Stomach (tissue), 9 donors: ENCODE results near the gene FOXJ3. TPM values are rescaled to one million over a fixed set of nuclear protein-coding genes. Genes with fewer than 3 reads are reported as not detected.

Source experiments
- DNase-seq, 2 donors: peaks; one replicate each; pipeline versions ENCODE4 v3.0.0 to v3.0.0-alpha.2; 2013 to 2019
- H3K27ac ChIP-seq, 5 donors: fragments of 200-600 bp in 4 of 5; sonication (generic) in 4 of 5; one replicate each; pipeline ENCODE4 v1.5.1; 2013 to 2019; ENCODE audit warnings: mild to moderate bottlenecking in 1 of 5, moderate library complexity in 1 of 5
- H3K27me3 ChIP-seq, 3 donors: fragments of 200-600 bp; sonication (generic); one replicate each; pipeline ENCODE4 v1.5.1; 2017 to 2019; ENCODE audit warnings: mixed run types in 1 of 3
- H3K36me3 ChIP-seq, 4 donors: fragments of 200-600 bp; sonication (generic); 1 replicate in 3 of 4; 2 replicates in 1 of 4; pipeline ENCODE4 v1.5.1; 2016 to 2019
- H3K4me1 ChIP-seq, 4 donors: fragments of 200-600 bp; sonication (generic); one replicate each; pipeline ENCODE4 v1.5.1; 2016 to 2019
- H3K4me3 ChIP-seq, 4 donors: fragments of 200-600 bp; sonication (generic) in 3 of 4; one replicate each; pipeline ENCODE4 v1.5.1; 2016 to 2019; ENCODE audit warnings: mild to moderate bottlenecking in 1 of 4
- H3K9me3 ChIP-seq, 4 donors: fragments of 200-600 bp; sonication (generic); one replicate each; pipeline ENCODE4 v1.5.1; 2016 to 2019
- EP300 ChIP-seq: sonication (generic); formaldehyde crosslinking; IDR thresholded peaks from one replicate; pipeline ENCODE4 v1.6.1; 2017; ENCODE audit warnings: antibody characterized with exemption
- POLR2A ChIP-seq, 4 donors: fragments of 450-650 bp; IDR thresholded peaks; one replicate each; pipeline ENCODE4 v1.6.1; 2016; ENCODE audit warnings: antibody characterized with exemption in 4 of 4, control low read depth in 2 of 4, mild to moderate bottlenecking in 1 of 4, moderate library complexity in 1 of 4
- POLR2AphosphoS5 ChIP-seq, 3 donors: sonication (generic); formaldehyde crosslinking; IDR thresholded peaks; one replicate each; pipeline ENCODE4 v1.6.1; 2016; ENCODE audit warnings: antibody characterized with exemption in 3 of 3
- WGBS, 5 donors: extraction: QIAGEN DNeasy Blood & Tissue Kit in 3 of 5; methylation state at CpG; one replicate each; pipeline versions ENCODE4 v1.1.5 to v1.1.7; 2013 to 2018; 5-methylcytosine and 5-hydroxymethylcytosine counted together
- intact Hi-C: fragments of 100-400 bp; cut with DNase I; formaldehyde crosslinking; loops from one replicate; pipeline ENCODE4 v1.15.1; 2023; ENCODE audit warnings: low total_unique reads
- polyA plus RNA-seq, 3 donors: library from polyadenylated mRNA; stranded (reverse); fragments of 200-250 nt; gene quantifications; one replicate each; pipeline ENCODE4 v1.2.3, GENCODE V29; 2013
- total RNA-seq, 5 donors: library from RNA; depleted of rRNA; stranded (reverse); fragments of >200 nt; gene quantifications; one replicate each; pipeline versions ENCODE4 v1.1.0 to v1.2.3, GENCODE V29; 2014 to 2016
- TF ChIP-seq, protein P1 (sequence below), 7 experiments: fragments of 450-650 bp in 4 of 7; fragments of 200-600 bp in 3 of 7; sonication (generic) in 3 of 7; IDR thresholded peaks; one replicate each; pipeline ENCODE4 v1.5.1; 2016 to 2019; ENCODE audit warnings: antibody characterized with exemption in 7 of 7, control low read depth in 2 of 7, mild to moderate bottlenecking in 1 of 7
- donor health status: healthy with polysubstance abuse.
- donor health status: Bipolar disorder and iron deficiency.
- donor health status: healthy.

Gene FOXJ3
- total and polyA plus RNA-seq, 8 donors: 8.3 to 57.3 (median 12.3) TPM

DNA sequence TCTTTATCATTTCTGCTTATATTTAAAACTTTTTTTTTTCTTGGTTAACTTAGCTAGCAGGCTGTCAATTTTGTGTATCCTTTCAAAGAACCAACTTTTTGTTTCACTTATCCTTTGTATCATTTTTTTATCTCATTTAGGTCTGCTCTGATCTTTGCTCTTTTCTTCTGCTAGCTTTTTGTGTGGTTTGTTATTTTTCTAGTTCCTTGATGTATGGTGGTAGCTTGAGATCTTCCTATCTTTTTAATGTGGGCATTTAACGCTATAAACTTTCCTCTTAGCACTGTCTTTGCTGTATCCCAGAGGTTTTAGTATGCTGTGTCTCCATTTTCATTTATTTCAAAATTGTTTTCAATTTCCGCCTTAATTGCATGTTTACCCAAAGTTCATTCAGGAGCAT lies 36.5 kb downstream of the FOXJ3 start:
- Histone ChIP-seq H3K4me1 (no peaks in the 10 kb centered on the region), H3K4me3 (no peak overlapping the region), H3K36me3 (peaks cover 0 to 11% (median 3%) of the 10 kb centered on the region in 4 donors), H3K27ac (no peak overlapping the region), H3K27me3 (no peaks in the 10 kb centered on the region), H3K9me3 (no peaks in the 10 kb centered on the region)
- no peak for DNase-seq
- no peak for TF ChIP-seq POLR2A (IDR thresholded peaks at IDR 0.05)
- TF ChIP-seq, protein P1, sequence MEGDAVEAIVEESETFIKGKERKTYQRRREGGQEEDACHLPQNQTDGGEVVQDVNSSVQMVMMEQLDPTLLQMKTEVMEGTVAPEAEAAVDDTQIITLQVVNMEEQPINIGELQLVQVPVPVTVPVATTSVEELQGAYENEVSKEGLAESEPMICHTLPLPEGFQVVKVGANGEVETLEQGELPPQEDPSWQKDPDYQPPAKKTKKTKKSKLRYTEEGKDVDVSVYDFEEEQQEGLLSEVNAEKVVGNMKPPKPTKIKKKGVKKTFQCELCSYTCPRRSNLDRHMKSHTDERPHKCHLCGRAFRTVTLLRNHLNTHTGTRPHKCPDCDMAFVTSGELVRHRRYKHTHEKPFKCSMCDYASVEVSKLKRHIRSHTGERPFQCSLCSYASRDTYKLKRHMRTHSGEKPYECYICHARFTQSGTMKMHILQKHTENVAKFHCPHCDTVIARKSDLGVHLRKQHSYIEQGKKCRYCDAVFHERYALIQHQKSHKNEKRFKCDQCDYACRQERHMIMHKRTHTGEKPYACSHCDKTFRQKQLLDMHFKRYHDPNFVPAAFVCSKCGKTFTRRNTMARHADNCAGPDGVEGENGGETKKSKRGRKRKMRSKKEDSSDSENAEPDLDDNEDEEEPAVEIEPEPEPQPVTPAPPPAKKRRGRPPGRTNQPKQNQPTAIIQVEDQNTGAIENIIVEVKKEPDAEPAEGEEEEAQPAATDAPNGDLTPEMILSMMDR (IDR thresholded peaks at IDR 0.05): no peak
- no peak for TF ChIP-seq POLR2AphosphoS5 (IDR thresholded peaks at IDR 0.05)
- TF ChIP-seq EP300: no peak
- intact Hi-C loops: no loop called here
- WGBS, 5 donors: 93 to 97% (median 95%) methylated on average over 2 of the region's 2 CpGs

- no peaks in the 10 kb centered on the region for H3K9me3 ChIP-seq
- 98 to 99% (median 98%) methylated on average over 5 of the region's 5 CpGs for WGBS, 5 donors
- no peak for DNase-seq
- H3K36me3 ChIP-seq: no peaks in the 10 kb centered on the region
- H3K27me3 ChIP-seq: no peaks in the 10 kb centered on the region
- no peaks in the 10 kb centered on the region for H3K4me1 ChIP-seq
- TF ChIP-seq POLR2A (IDR thresholded peaks at IDR 0.05): no peak
- no peak for TF ChIP-seq POLR2AphosphoS5 (IDR thresholded peaks at IDR 0.05)
- TF ChIP-seq, protein P1 (IDR thresholded peaks at IDR 0.05): no peak
- TF ChIP-seq EP300: no peak
- no peak overlapping the region for H3K4me3 ChIP-seq
- H3K27ac ChIP-seq: no peak overlapping the region
- intact Hi-C loops: no loop called here
These were observed 39.2 kb downstream of the FOXJ3 start for GRCh38 chr1:42295816-42296215.

- H3K4me3 ChIP-seq: no peak overlapping the region
- TF ChIP-seq EP300 (no peak), POLR2AphosphoS5 (IDR thresholded peaks at IDR 0.05) (no peak), POLR2A (IDR thresholded peaks at IDR 0.05) (no peak)
- TF ChIP-seq, protein P1 (IDR thresholded peaks at IDR 0.05): no peak
- 78 to 88% (median 81%) methylated on average over 2 of the region's 2 CpGs for WGBS, 5 donors
- no peaks in the 10 kb centered on the region for H3K27me3 ChIP-seq
- no peaks in the 10 kb centered on the region for H3K36me3 ChIP-seq
- H3K4me1 ChIP-seq: peaks cover 0 to 6% (median 3%) of the 10 kb centered on the region in 4 donors
- H3K27ac ChIP-seq: no peak overlapping the region
- intact Hi-C loops: no loop called here
- H3K9me3 ChIP-seq: no peaks in the 10 kb centered on the region
- no peak for DNase-seq
These were observed 44.9 kb downstream of the FOXJ3 start for GRCh38 chr1:42290130-42290529.

DNA sequence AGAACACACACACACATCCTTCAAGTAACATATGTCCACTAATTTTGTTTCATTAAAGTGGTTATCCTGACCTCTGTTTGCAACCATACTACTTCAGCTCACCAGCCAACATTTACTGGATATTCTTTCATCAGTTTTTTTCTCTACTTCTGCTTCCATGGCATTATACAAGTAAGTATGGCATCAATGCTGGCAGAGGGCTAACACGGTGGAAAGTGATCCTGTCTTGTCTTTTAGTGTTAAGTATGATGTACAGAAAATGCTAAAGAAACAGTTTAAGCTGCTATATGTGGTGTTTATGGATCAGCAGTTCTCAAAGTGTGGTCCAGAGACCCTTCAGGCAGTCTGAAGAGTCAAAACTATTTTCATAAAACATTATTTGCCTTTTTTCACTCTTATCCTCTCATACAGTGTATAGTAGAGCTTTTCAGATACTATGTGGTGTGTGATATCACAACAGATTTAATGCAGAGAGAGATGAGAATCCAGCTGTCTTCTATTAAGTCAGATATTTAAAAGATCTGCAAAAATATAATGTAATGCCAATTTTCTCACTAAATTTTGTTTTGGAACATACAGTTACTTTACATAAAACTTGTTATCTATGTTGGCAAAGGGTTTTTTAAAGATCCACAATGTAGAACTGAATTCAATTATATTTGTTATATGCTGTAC lies 46.6 kb downstream of the FOXJ3 start:
- intact Hi-C loops: no loop called here

More for the DNA sequence above, 46.6 kb downstream of the FOXJ3 start:
- TF ChIP-seq POLR2A (IDR thresholded peaks at IDR 0.05) (no peak), POLR2AphosphoS5 (IDR thresholded peaks at IDR 0.05) (no peak), EP300 (no peak)
- TF ChIP-seq, protein P1 (IDR thresholded peaks at IDR 0.05): no peak
- H3K27ac ChIP-seq: no peak overlapping the region
- 70 to 78% (median 76%) methylated on average over 1 of the region's 1 CpG for WGBS, 5 donors
- H3K27me3 ChIP-seq: no peaks in the 10 kb centered on the region
- no peak for DNase-seq
- no peak overlapping the region for H3K4me3 ChIP-seq
- no peaks in the 10 kb centered on the region for H3K36me3 ChIP-seq
- no peaks in the 10 kb centered on the region for H3K9me3 ChIP-seq
- H3K4me1 ChIP-seq: peaks cover 0 to 6% (median 3%) of the 10 kb centered on the region in 4 donors
